ENCODE data around the gene KRTAP9-2. TPM values are rescaled to one million over a fixed set of nuclear protein-coding genes. Genes with fewer than 3 reads are reported as not detected.
"Not testable (repeated sequence)": the region's sequence is repeated elsewhere in the genome, so short reads cannot be mapped to it uniquely, and the experiment has no call there.

KRTAP9-2 gene
- total RNA-seq, 1 donor from 2014 or later, result not detected

DNA sequence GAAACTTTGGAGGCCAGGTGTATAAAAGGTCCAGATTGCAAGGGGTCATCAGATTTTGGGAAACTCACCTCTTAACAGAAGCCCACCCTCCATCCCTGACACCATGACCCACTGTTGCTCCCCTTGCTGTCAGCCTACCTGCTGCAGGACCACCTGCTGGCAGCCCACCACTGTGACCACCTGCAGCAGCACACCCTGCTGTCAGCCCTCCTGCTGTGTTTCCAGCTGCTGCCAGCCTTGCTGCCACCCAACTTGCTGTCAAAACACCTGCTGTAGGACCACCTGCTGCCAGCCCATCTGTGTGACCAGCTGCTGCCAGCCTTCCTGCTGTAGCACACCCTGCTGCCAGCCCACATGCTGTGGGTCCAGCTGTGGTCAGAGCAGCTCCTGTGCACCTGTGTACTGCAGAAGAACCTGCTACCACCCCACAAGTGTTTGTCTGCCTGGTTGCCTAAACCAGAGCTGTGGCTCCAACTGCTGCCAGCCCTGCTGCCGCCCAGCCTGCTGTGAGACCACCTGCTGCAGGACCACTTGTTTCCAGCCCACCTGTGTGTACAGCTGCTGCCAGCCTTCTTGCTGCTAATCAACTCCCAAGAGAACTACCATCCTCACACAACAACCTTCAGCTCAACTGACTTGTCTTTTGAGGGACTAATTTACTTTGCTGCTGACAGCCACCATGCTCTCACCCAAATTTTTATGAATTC is 6.1 kb downstream of the KRTAP9-2 start, which contains the start of gene KRTAP9-3:
Gene KRTAP9-3, plus strand, starts transcription at position 51 of the 707 bp plus-strand sequence. Its CDS starts 53 bp downstream, at position 104.
- intact Hi-C loops (cut with micrococcal nuclease), result not testable (repeated sequence)

GRCh38 chr17:41237116-41237515 is 10.7 kb downstream of the KRTAP9-2 start:
- intact Hi-C loops (cut with micrococcal nuclease), result not testable (repeated sequence)

GRCh38 chr17:41237949-41238437 is 11.5 kb downstream of the KRTAP9-2 start, which contains the start of gene KRTAP9-8:
TSS of gene KRTAP9-8 (plus strand) at chr17:41237999. CDS start at chr17:41238052, 53 bp downstream.
- intact Hi-C loops (cut with micrococcal nuclease), result not testable (repeated sequence)

DNA sequence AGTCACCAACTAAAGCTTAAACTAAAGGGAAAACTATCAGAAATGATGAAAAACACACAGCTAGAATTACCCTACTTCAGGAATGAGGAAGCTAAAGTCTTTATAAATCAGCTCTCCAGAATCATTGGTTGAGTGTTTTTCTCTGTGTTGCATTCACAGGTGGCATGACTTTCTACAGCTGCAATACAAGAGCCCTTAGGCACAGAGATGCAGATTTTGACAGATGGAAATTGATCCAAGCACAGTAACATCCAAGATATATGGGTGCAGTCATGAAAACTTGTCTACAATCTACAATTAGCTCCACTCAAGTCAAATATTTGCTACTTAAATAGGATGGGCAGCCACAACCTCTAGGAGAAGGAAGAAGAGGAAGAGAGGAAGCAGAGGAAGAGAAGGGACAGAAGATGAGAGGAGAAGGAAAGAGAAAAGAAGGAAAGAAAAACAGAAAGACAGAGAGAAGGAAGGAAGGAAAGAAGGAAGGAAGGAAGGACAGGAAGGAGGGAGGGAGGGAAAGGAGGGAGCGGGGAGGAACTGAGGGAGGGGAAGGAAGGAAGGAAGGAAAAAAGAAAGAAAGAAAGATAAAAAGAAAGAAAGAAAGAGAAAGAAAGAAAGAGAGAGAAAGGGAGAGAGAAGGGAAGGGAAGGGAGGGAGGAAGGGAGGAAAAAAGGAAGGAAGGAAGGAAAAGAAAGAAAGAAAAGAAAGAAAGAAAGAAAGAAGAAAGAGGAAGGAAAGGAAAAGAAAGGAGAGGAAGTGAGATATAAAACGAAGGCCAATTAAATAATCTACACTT is 20.7 kb downstream of the KRTAP9-2 start:
- intact Hi-C loops (cut with micrococcal nuclease), result not testable (repeated sequence)

GRCh38 chr17:41249637-41250240 is 23.3 kb downstream of the KRTAP9-2 start, which contains the start of gene KRTAP9-4:
TSS of gene KRTAP9-4 (plus strand) at chr17:41249687. CDS start at chr17:41249721, 34 bp downstream.
- intact Hi-C loops (cut with micrococcal nuclease), result loop anchor here (1.0 kb wide), 1 partner anchor 10 kb away; no protein-coding TSS in a partner anchor

DNA sequence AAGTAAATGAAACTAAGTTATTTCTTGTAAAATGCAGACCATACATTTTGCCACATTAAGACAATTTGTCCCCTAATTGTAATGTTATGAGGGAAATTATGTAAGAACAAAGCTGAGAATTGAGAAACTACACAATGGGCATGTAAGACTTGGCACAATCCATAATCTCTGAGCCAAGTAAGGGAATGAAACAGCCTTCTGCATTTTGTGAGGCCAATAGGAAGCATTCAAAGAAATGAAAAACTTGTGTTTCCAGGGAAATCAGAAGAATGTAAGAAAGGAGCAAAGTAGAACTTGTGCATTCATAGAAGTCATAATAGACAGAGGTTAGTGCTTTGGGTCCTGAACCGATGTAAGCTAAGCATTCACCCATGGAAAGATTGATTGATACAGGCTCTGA is 24.8 kb downstream of the KRTAP9-2 start:
- intact Hi-C loops (cut with micrococcal nuclease), result no loop called here

GRCh38 chr17:41254861-41255260 is 28.4 kb downstream of the KRTAP9-2 start:
- intact Hi-C loops (cut with micrococcal nuclease), result no loop called here

DNA sequence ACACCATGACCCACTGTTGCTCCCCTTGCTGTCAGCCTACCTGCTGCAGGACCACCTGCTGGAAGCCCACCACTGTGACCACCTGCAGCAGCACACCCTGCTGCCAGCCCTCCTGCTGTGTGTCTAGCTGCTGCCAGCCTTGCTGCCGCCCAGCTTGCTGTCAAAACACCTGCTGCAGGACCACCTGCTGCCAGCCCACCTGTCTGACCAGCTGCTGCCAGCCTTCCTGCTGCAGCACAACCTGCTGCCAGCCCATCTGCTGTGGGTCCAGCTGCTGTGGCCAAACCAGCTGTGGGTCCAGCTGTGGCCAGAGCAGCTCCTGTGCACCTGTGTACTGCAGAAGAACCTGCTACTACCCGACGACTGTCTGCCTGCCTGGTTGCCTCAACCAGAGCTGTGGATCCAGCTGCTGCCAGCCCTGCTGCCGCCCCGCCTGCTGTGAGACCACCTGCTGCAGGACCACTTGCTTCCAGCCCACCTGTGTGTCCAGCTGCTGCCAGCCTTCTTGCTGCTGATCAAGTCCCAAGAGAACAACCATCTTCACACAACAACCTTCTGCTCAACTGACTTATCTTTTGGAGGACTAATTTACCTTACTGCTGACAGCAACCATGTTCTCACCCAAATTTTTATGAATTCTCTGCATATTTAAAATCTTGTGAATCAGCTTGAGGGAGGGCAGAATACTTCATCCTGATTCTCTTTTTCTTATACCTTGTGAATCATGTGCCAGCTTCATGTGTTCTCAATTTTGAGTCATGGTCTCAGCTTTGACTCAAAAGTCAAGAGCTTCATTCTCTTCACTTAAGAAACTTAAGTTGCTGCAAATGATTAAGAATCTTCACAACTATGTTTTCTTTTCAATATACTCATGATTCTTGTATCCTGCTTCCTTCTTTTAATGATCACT is 29.2 kb downstream of the KRTAP9-2 start, which contains the start of gene KRTAP9-9:
Gene KRTAP9-9, plus strand, starts transcription at position 4 of the 910 bp plus-strand sequence.
- intact Hi-C loops (cut with micrococcal nuclease), result not testable (repeated sequence)

DNA sequence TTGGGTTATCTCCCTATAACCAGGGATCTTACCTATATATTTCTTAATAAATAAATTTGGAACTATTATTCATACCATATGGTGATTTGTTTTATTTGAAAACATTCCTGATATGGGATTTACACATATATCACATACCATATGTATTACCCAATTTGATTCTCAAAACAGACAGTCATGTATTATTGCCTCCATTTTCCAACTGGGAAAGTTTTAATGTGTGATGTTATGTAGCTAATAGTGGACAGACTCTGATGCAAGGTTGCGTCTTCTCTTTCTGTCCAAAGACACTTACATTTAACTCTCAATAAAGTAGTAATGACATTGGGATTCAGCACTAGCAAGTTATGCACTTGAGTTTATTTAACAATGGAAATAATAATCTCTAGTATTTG is 29.8 kb downstream of the KRTAP9-2 start:
- intact Hi-C loops (cut with micrococcal nuclease), result no loop called here

- intact Hi-C loops (cut with micrococcal nuclease), result no loop called here
These were observed 32.0 kb downstream of the KRTAP9-2 start for GRCh38 chr17:41258406-41258805.

DNA sequence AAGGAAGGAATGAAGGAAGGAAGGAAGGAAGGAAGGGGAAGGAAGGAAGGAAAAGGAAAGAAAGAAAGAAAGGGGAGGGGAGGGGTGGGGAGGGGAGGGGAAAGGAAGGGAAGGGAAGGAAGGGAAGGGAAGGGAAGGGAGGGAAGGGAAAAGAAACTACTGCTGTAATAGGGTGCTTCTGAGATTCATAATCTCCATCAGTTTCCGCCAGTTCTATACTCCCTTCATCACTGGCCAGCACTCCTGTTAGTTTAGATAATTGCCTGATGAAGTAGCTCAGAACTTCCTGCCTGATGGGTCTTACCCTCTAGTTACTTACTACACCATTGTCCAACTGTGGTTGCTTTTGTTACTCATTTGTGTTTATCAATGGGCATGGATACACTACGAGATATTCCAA is 36.8 kb downstream of the KRTAP9-2 start:
- intact Hi-C loops (cut with micrococcal nuclease), result no loop called here

- intact Hi-C loops (cut with micrococcal nuclease), result no loop called here
These were observed 38.2 kb downstream of the KRTAP9-2 start for GRCh38 chr17:41264599-41264998.

DNA sequence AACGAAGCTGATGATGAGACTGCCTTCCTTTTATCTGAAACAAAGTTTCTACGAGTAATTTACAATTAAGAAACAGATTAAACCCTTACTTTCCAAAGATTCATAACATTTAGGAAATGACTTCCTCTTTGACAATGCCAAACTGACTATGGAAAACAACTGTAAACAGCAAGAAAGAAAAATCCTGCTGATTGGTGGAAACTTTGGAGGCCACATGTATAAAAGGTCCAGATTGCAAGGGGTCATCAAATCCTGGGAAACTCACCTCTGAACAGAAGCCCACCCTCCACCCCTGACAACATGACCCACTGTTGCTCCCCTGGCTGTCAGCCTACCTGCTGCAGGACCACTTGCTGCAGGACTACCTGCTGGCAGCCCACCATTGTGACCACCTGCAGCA is 38.6 kb downstream of the KRTAP9-2 start, which contains the start of gene KRTAP9-6:
Gene KRTAP9-6, plus strand, starts transcription at position 301 of the 400 bp plus-strand sequence. Its CDS starts 0 bp downstream, at position 301.
- intact Hi-C loops (cut with micrococcal nuclease), result no loop called here

DNA sequence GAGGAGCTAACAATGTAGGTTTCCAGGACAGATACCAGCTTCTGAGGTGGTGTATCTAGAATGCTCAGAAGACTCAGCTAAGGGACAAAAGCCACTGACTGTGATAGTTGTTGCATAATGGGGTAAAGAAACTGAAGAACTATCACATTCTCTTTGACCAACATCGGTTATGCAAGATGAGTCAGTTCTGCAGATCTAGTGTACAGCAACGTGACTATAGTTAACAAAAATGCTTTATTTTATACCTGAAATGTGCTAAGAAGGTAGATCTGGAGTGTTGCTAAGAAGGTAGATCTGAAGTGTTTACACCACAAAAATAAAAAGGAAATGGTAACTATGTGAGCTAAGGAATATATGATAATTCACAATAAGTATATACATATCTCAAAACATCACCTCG is 41.3 kb downstream of the KRTAP9-2 start:
- intact Hi-C loops (cut with micrococcal nuclease), result no loop called here

- intact Hi-C loops (cut with micrococcal nuclease), result not testable (repeated sequence)
These were observed 44.9 kb downstream of the KRTAP9-2 start for GRCh38 chr17:41271323-41271722.

- intact Hi-C loops (cut with micrococcal nuclease), result no loop called here
These were observed 45.4 kb downstream of the KRTAP9-2 start for GRCh38 chr17:41271858-41272257.

DNA sequence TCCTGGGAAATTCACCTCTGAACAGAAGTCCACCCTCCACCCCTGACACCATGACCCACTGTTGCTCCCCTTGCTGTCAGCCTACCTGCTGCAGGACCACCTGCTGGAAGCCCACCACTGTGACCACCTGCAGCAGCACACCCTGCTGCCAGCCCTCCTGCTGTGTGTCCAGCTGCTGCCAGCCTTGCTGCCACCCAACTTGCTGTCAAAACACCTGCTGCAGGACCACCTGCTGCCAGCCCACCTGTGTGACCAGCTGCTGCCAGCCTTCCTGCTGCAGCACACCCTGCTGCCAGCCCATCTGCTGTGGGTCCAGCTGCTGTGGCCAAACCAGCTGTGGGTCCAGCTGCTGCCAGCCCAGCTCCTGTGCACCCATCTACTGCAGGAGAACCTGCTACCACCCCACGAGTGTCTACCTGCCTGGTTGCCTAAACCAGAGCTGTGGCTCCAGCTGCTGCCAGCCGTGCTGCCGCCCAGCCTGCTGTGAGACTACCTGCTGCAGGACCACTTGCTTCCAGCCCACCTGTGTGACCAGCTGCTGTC is 49.3 kb downstream of the KRTAP9-2 start, which contains the start of gene KRTAP9-7:
Gene KRTAP9-7, plus strand, starts transcription at position 51 of the 543 bp plus-strand sequence. Its CDS starts 0 bp downstream, at position 51.
- intact Hi-C loops (cut with micrococcal nuclease), result not testable (repeated sequence)

All from T-helper 2 cell treated with Interferon-gamma antibody and Interleukin-4, amounts not matched to agents 100 ng/mL and 5 ng/mL, for 36 hours (primary cell).